ENCODE measurements around the gene NEO1.

NEO1 gene

GRCh38 chr15:73319460-73320245 lies 267.4 kb downstream of the NEO1 start:
- DNase-seq: no peak

DNA sequence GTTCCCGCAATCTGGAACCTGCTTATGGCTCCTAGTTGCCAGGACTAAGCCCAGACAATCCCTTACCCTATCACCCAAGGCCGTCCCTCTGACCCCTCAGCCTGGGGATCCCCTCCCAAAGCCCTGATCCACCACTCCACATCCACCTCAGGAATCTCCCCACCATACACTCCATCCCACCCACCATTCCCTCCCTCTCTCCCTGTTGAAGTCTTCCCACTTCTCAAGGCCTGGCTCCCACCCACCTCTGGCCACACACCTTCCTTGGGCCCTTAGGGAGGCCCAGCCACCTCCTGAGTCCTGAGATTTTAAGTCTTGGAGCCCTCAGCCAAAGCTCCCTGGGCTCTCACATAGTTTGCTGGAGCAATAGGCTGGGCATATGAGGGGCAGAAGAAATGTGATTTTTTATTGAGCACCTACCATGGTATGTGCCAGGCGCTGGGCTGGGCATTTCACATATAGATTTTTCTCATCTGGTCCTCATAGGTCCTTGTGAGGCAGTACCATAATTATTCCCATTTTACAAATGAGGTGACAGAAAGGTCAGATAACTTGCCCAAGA lies 268.4 kb downstream of the NEO1 start:
- no peak for DNase-seq

DNA sequence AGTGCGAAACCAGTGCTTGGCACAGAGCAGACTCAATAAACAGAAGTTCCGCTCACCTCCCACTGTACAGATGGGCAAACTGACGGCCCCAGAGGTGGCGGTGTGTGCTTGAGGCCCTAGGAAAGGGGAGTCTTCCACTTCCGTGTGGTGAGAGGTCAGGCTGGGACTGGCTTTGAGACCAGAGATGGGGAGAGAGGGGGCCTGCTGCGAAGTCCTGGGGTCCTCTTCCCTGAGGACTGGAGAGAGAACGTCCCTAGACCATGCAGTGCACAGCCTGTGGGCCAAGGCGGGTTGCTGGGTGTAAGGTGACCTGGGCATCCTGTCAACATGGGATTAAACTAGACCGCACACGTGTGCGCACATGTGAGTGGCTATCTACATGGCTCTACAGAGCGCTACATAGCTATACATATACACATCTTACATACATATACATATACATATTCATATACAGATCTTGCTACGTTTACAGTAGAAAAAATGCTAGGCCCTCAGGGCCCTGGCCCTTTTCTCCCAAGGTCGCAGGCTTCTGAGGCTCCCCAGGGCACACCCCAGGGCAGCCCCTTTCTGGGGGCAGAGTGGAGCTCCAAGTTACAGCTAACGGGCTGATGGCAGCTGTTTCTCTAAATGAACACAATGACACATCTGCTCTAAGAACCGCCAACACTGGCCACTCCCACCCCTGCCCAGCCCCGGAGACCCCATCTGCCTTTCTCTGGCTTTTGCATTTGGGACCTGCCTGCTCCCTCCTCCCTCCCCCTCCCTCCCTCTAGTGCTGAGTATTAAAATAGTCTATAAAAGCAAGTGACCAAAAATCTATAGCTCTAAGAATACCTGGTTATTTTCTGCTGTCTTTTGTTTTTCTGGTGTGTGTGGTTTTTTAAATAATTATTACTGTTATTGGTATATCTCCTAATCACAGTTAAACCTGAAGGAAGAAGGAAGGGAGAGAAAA lies 269.5 kb downstream of the NEO1 start:
- DNase-seq: no peak

DNA sequence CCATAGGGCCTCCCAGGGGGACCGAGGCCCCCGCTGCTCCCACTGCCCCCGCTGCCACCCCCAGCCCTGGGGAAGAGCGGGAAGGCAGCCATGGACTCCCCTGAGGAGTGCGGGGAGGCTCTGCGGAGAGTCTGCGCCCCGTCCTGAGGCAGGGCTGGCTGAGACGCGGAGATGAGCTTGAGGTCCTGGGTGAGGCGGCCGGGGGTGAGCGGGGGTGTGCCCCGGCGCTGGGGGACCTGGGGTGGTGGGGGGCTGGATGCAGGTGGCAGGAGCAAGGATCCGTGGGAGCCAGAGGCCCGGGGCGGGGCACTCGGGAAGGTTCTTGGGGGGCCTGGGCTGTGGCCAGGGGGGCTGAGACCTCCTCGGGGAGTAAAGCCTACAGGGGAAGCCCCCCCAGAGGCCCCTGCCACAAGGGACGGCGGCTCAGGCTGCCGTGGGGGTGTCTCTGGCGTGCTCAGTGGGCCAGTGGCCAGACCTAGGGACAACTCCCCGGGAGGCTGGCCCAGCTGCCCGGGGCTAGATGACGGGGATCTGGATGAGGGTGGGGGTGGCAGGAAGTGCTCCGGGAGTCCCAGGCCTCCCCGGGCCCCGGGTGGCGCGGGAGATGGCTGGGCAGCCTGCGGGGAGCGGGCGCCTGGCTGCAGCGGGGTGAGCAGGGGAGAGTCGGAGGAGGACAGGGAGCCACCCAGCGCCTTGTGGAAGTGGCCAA lies 270.6 kb downstream of the NEO1 start:
- no peak for DNase-seq

DNA sequence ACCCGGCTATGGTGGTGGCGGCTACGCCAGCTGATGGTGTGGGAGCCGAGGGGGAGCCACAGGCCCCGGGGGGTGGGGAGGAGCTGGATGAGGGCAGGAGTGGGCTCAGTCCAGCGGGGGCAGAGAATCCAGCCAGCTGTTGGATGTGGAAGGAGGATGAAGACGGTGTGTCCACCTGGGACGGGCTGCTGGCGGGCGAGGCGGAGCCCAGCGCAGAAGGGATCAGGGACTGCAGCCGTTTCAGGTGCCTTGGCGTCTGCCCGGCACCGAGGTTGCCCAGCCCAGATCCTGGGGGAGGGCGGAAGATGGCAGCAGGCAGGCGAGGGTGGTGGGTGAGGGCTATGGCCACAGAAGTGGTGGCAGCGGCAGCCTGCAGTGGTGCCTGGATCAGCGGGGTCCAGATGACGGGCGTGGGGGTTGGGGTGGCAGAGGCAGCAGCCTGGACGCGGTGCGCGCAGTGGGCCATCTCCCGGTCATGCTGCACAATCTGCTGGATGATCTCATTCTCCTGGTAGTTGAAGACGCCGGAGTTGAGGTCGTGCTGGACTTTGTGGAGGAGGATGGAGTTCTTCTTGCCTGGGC lies 271.2 kb downstream of the NEO1 start:
- no peak for DNase-seq

DNA sequence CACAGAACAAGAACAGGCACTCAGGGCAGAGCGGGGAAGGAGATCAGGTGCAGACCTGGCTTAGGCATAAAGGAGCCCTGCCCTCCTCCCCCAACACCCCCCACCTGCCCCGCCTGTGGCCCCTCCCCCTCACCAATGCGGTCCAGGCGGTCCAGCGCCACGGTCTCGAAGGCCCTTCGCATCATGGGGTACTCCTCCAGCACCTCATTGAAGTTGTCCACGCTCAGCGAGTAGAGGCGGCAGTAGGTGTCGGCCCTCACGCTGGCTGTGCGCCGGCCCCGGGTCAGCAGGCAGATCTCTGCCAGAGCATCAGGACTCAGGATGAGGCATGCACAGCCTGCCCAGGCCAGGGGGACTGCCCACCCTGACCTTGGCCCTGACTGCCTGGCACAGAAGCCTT lies 271.7 kb downstream of the NEO1 start:
- no peak for DNase-seq

DNA sequence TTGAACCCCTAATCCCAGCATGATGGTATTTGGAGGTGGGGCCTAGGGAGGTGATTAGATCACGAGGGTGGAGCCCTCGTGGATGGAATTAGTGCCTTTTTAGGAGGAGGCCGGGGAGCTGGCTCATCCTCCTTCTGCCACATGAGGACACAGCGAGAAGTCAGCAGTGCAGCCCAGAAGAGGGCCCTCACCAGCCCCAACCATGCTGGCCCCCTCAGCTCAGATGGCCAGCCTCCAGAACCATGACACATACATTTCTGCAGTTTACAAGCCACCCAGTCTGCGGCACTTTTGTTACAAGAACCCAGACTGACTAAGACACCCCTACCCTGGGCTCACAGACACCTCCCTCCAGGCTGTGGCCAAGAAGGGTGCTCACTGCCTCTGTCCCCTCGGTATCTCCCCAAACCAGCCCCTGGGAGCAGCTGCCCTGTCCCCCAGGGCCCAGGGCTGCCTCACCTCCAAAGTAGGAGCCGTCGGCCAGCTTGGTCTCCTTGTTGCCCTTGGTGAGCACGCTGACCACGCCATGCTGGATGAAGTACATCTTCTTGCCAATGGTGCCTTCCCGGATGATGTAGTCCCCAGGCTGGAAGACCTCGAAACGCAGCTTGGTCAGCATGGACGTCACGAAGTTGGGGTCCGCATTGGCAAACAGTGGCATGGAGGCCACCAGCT lies 272.4 kb downstream of the NEO1 start:
- DNase-seq: no peak

DNA sequence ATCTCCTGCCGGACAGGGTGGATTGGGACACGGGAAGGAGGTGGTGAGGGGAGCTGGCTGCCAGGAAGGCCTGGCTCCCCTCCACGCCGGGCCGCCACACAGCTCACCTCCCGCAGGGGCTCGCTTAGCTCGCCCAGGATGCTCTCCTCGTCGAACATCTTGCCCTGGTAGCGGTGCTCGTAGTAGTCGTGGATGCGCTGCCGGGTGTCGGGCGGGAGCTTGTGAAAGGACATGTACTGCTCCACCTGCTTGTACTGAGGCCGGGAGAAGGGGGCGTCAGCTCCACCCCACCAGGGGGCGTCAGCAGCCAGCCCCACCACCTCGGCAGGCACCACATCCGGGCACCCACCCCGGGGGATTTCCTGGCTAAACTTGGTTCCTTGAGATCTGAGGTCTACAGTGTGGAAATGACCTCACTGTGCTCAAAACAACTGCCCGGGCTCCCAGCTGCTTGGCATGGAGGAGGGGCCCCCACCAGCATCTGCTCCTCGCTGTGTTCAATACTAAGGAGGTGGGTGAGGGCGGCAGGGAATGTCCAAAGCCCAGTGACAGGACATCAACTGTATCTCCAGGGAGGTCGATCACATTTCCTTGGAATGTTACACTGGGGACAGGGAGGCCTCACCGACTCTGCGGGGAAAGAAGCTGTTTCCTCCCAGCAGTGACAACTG lies 273.1 kb downstream of the NEO1 start:
- no peak for DNase-seq

DNA sequence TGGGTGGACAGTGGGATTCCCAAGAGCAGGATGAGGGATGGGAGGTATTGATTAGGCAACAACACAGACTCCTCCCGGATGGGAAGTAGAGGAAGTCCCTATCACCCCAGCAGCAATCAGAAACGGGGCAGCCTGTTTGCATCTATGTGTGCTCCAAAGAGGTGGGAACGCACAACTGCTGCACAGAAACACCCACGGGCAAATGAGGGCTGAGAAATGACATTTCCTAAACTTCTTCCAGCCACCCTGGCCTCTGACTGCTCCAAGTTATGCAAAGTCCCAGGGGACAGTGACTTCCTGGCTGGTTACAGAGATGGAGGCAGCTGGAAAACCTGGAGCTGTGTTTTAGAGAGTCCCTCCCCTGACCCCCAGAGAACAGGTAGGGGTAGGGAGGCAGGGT lies 273.9 kb downstream of the NEO1 start:
- no peak for DNase-seq

- no peak for DNase-seq
These were observed 276.0 kb downstream of the NEO1 start for GRCh38 chr15:73328149-73328820.

DNA sequence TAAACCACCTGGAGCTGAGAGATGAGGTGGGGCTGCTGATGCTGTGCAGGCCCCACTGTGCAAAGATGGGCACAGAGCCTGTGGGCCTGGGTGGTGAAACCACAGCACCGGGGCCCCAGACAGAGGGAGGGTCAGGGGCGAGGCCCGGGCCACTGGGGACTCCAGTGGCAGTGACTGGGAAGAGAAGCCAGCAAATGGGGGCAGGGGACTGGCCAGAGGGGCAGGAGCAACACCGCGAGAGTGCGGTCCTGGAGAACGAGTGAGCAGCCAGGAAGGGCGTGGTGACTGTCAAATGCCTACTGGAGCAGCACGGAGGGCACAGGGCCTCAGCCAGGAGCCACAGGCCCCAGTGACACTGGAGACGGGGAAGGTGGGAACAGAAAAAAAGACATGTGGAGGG lies 276.7 kb downstream of the NEO1 start:
- DNase-seq: no peak

- no peak for DNase-seq
These were observed 277.4 kb downstream of the NEO1 start for GRCh38 chr15:73329501-73330200.

DNA sequence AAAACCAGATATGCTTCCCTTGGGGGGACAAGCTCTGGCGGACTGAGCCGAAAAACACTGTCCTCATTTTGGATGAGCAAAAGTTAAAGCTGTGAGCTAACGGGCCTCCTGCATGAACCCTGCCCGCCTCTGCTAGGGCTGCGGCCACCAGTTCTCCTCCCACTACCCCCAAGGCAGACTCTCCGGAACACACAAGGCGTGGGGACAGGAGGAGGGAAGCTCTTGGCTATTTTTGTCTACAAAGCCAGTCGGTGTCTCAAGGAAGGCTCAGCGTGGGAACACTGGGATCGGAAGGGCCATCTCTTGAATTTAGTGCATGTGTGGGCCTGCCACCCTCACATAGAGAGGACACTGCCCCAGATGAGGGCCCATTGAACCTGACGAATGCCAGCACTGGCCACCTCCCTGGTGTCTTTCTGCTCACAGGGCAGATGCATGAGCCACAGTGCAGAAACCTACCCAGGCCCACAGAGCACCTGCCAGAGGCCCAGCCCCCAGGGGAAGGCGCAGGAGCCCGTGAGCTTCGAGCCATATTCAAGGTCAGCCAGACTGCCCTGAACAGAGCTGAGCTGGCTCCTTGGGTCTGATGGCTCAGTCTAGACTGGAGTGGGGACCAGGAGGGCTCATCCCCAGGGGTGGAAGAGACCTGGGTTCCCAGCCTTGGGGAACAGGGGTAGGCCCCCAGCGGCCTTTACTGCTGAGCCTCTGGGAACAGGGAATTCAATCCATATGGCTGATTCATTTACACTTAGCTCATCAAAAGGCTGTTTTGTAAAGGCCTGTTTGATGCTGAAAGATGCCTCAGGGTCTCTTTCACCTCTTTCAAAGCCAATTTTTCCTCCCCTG lies 278.2 kb downstream of the NEO1 start:
- no peak for DNase-seq

DNA sequence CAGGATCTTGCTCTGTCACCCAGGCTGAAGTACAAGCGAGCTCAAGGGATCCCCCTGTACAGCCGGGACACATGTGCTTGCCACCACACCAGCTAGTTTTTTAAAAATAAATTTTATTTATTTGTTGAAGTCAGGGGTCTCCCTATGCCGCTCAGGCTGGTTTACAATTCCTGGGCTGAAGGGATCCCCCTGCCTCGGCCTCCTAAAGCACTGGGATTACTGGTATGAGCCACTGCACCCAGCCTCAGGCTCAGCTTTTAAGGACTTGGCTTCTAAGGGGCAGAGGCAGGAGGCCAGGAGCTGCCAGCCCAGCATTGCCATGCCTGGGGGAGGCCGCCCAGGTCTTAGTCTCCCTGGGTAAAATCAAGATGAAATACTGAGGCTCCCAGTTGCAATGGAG lies 279.2 kb downstream of the NEO1 start:
- no peak for DNase-seq

GRCh38 chr15:73331991-73332925 lies 280.0 kb downstream of the NEO1 start:
- DNase-seq: no peak

DNA sequence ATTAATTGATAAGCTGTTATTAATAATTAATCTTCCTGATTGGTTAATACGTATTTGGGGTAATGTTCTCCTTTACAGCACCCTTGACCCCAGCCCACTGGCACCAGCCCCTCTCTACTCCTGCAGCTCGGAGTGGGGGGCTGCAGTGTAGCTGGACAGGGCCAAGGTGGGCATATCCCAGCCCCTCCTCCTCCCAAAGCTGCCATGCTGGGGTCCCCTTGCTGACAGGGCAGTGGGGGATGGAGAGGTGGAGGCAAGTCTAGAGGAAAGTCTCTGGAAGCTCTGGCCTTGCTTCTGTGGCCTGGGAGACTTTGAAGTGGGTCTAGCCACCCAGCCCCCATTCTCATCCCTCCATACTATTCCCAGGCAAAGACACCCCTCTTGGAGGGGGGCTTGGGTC lies 280.7 kb downstream of the NEO1 start:
- DNase-seq: no peak

DNA sequence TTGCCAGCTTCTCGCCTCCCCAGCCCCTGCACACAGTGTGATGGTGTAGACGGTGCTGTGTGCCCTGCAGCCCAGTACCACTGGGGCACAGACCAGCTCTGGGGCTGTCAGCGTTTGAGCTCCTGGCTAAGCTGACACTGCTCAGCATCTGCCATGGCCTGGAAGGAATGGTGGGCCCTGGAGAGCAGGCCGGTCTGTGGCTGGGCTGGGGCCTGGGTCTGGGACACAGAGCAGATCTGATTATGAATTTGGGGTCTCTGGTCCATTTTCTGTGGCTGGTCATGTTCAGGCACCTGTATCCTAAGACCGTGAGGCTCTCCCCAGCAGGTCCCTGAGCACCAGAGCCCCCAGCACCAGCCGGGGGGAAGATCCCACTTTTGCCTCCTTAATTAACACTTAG lies 281.8 kb downstream of the NEO1 start:
- DNase-seq: no peak

DNA sequence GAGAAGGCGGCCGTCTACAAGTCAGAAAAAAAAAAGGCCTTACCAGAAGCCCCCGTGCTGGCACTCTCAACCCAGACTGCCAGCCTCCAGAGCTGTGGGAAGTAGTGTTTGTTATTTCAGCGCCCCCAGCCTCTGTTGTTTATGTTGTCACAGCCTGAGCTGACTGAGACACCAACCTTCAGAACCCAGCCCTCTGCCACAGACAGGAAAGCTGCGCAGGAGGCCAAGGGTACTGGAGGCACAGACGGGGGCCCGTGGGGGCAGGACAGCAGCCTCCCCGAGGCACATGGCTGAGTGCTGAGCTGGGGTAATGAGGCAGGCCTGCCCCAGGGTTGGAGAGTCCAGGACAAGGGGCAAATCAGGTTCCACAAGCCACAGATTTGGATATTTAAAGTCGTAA lies 282.8 kb downstream of the NEO1 start:
- DNase-seq: no peak
